GM21515 (cell line): Measurements from ENCODE around the gene NTHL1.
"Not testable (repeated sequence)": the region's sequence is repeated elsewhere in the genome, so short reads cannot be mapped to it uniquely, and the experiment has no call there.

Experiments used
- ATAC-seq: cut with Tn5 transposase; IDR thresholded peaks from one replicate; pipeline ENCODE4 v1.9.1; 2021; ENCODE audit not compliant: unreplicated experiment

Gene NTHL1

GRCh38 chr16:2011726-2012125 lies 35.9 kb downstream of the NTHL1 start:
- ATAC-seq, result not testable (repeated sequence)

DNA sequence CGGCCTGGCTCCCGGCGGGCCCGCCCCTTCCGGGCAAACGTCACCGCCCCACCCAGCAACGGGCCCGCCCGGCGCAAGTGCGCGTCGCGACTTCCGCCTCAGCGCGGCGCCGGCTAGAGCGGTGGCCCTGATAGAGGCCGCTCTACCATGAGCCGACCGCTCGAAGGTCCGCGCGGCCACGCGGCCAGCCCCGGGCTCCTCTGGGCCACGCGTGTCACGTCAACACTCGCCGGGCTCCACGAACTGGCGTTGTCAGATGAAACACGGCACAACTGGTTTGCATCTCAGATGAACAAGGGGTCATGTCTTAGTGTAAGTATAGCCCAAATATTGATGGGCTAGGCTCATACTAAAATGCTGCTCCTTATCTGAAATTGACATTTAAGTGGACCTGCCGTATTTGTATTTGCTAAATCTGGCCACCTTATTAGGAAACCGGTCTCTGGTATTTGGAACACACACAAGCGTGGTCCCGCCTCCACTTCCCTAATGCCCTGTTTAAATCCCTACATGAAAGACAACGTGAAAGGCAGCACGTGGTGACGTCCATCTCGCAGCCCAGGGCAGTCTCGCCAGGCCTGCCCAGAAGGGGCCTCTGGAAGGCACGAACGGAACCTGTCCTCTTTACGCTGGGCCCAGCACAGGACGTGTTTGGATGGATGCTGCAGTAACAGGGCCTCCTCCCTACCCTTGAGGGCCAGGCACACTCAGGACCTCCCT lies 37.7 kb downstream of the NTHL1 start, which contains the start of gene ZNF598:
Gene ZNF598 (minus strand): TSS at position 31 of the 720 bp plus-strand sequence.
- ATAC-seq, result peak; percentile 71

GRCh38 chr16:2009164-2009711 lies 38.4 kb downstream of the NTHL1 start:
- peak; percentile 30 for ATAC-seq

DNA sequence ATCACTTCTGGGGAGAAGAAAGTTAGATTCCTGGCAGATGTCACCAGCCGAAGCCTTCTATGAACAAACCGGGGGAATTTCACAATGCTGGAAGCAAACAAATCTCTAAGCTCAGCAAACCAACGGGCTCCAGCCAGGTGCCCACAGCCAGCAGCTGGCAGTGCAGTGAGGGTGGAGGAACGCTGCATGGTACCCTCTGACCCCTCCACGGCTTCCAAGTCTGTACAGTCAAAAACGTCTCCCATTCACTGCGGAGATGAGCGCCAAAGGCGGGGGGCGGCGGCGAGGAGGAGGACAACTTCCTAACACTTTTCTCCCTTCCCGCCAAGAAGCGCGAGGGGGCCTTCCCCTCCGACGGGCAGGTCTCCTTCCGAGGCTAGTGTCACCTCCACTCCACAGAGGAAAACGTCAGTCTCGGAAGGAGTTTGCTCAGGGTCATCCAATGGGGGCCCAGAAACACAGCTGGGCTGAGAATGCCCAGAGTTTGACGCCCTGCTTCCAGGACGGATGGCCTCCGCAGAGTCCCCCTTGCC lies 38.9 kb downstream of the NTHL1 start:
- ATAC-seq, result no peak

DNA sequence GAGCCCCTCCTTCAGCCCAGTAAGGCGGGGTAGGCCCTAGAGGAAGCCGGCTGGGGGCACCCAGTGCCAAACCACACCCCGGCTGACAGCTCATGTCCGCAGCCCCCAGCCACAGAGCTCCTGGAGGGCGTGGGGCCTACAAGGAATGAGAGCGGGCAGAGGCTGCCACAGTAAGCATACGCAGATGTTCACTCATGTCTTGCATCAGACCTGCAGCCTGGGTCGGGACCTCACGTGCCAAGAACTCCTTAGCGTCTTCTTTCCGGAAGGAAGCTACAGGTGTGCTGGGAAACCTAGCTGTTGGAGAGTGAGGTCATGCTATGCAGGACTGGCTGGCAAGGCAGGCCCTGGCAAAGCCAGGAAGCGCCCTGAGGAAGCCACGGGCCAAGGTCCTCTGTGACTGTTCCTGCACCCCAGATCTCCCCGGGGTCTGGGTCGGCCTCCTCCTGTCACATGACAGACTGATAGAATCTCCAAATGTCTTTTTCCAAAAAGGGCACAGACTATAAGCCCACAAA lies 39.6 kb downstream of the NTHL1 start:
- no peak for ATAC-seq

GRCh38 chr16:2007081-2007836 lies 40.4 kb downstream of the NTHL1 start:
- no peak for ATAC-seq

- no peak for ATAC-seq
Measured at GRCh38 chr16:2006317-2006716, 41.3 kb downstream of the NTHL1 start.

- no peak for ATAC-seq
Measured at GRCh38 chr16:2005646-2006045, 42.0 kb downstream of the NTHL1 start.

DNA sequence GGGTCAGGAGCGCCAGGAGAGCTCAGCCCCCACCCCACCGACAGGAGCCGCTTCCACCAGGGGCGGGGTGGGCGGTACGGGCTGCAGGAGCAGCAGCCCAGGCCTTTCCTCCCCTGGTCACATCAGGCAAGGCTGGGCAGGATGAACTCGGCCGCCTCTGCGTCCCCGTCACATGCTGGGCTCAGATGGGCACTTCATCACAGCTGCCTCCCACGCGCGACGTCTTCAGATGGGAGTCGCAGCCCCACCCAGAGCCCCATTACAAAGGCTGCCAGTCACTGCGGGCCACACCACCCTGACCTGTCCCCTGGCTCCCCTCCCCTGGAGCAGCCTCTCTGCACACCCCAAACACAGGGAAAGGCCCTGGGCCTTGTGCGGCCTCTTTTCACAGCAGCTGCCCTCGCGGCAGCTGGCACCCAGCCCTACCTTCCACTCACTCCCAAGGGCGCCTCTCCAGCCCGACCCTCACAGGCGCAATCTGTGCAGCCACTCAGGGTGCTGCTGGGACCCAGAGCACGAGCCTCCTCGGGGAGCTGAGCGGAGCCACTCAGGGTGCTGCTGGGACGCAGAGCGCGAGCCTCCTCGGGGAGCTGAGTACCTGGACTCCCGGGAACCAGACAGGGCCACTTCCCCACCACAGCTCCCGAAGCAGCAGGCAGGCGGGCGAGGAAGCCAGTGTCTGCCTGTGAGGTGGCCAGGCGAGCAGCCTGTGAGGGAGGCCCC lies 42.7 kb downstream of the NTHL1 start:
- no peak for ATAC-seq

DNA sequence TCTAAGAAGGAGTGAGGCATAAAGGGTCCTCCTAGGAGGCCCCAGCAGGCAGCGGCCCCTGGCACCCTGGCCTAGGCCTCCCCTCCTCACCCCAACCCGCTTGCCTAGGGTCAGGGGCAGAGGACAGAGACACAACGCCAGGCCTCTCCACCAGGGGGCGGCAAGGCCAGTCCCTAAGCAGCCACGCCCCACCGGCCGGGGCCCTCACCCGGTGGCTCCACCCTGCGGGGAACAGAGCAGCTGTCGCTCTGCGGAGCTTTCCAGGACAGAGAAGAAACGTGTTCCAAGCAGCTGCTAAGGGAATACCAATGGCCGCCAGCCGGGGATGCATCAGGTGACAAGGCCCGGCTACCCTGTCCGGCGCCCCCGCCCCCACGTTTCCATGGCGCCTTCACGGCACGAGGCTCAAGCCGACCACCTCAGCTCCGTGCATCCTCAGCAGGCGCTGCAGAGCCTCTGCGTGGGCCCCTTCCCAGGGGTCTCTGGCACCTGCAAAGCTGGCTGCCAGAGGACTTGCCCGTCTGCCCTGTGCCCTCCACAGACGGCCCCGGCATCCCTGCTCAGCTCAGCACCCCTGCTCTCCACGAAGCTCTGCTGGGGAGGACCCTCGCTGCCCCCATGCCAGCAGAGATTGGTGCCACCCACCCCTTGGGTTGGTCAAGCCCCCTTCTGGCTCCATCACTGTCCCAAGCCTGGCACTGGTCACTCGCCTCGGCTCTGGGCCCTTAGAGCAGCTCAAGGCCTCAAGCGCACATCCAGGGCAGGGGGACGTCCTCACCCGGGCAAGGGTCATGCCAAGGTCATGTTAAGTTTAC lies 43.6 kb downstream of the NTHL1 start:
- ATAC-seq, result no peak

GRCh38 chr16:2003231-2003826 lies 44.3 kb downstream of the NTHL1 start:
- no peak for ATAC-seq

DNA sequence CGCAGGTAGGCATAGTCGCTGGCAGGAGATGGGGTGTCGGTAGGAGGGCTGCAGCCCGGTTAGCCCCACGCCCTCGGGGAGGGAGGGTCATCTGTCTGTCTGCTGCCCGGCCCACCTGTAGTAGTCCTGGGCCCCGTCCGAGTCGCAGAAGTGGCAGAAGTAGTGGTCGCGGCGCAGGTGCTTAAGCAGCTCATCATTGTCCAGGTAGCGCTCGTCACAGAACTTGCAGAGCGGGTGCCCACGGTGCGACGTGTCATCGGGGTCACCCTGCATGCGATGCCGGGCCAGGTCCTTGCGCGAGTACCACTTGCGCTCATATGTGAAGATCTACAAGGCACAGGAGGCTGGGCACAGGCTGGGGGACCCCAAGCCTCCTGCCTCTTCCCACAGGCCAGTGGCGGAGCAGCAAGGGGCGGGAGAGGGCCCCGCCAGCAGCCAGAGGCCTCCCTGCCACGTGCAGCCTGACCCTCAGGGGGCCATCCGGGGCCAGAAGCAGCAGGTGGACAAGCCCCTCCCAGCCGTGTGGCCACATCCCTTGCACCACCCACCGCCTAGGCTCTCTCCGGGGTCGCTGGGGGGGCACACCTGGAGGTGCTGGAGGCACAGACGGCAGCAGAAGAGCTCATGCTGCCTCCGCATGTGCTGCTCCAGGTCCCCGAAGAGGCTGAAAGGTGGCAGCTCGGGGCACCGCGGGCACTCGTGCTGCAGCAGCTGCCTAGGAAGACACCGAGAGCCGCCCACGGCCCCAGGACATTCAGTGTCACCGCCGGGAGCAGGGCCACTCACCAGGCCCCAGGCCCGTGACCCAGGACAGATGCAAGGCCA lies 45.0 kb downstream of the NTHL1 start:
- ATAC-seq, result no peak

DNA sequence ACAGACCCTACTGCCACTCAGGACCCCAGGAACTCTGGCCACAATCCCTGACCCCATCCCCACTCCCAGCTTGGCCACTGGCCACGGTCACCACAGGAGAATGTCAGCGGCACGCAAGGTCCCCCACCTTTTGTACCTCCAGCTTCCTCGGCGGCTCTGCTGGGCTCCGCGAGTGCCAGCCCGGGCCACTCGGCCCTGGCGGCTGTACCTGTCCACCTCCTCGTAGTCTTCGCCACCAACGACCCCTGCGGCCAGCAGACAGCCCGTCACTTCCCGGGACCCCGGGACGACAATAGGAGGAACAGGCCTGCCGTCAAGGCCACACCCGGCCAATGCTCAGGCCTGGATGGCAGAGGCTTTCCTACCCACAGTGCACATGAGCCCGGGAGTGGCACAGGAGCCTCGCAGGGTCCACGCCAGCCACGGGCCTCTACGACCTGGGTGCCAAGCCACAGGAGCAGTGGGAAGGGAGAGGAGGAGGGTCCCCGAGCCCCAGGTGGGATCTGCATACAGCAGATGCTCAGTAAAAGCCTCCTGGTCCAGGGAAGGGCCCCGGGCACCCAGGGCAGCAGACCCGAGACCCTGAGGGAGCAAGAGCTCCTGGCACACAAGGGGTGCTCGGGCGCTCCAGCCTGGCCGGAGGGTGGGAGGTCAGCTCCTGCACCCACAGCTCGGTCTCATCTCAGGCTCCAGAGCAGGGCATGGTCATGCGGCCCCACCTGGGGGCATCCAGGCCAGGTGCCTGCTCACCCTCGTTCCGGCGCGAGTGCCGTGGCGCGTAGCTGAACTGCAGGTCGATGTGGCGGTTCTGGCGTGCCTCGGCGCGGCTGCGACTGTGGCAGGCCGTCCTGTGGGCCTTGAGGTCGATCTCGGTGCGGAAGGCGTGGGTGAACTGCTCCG lies 45.9 kb downstream of the NTHL1 start:
- ATAC-seq, result no peak

DNA sequence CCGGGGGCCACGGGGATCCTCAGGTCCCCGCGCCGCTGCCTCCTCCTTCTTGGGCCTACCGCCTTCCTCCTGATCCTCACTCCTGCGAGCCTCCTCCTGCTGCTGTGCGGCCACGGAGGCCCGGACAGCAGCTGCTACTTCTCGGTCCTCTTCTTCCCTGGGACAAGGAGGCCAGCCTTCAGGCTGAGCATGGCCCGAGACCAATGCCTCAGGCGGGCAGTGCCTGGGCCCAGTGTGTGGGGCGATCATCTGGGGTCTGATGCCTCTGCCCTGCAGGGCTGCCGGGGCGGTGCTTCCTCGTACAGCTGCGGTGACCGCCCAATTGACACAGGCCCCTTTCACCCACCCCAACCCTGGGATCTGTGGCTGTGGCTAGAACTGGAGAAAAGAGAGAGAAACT lies 46.6 kb downstream of the NTHL1 start:
- no peak for ATAC-seq

DNA sequence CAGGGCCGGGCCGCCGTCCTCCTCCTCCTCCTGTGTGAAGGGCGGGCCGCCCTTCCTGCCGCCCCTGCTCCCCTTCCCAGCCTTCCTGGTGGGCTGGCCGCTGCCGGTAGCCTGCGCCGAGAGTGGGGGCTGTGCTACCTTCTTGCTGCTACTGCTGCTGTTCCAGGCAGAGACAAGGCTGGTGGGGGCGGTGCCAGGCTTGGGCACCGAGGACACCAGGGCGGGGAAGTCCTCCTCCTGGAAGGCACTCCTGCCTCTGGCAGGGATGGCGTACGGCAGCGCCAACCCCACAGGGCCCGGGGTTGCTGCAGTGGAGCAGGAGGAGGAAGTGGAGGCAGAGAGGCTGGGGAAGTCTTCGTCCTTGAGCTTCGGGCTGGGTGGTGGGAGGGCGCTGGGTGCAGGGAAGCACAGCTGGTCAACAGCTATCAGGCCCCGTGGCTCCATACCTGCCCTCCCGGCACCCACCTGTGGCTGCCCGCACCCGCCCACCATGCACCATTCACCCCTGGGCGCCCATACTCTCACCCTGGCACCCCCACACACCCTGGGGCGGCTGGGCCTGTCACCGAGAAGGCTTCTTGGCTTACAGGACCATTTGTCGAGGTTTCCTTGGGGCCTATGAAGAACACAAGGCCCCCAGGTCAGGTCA lies 47.6 kb downstream of the NTHL1 start:
- ATAC-seq, result no peak

DNA sequence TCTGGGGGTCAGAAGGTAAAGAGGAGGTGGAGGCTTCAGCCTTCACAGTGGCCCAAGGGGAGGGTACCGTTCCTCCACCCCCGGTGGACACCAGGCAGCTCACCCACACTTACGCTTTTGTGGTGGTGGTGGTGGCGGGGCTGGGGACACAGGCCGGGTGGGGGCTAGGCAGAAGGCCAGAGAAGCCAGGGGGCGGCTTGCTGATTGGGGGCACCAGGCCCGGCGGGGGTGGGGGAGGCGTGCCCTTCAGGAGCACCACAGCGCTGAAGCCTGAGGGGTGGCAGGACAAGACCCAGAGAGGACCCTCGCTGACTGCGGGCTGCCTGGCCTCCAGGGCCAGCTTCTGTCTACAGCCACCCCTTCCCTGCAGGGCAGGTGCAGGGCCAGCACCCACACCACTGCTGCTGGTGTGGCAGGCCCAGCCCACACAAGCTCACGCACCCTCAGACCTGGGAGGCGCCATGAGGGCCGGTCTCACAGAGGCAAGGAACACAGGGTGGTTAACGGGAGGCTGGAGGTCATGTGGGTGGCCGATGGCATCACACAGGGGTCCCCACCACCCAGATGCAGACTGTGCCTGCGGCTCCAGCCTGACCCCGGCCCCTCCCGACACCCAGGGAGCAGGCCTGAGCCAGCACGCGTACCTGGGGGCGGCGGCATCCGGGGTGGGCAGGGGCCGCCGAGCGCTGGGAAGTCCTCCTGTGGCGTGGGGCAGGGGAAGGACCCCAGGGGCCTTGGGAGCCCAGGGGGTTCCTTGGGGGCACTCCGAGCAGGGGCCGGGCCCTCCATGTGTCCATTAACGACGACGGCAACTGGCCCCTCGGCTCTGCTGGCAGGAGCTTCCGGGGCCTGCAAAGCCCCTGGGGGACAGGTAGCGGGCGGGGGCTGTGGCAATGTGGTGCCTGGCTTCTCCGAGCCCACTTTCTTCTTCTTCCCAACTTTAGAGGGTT lies 48.5 kb downstream of the NTHL1 start:
- no peak for ATAC-seq
